Uterus (tissue), 4 donors: Measurements from ENCODE around the gene TTBK2. TPM values are rescaled to one million over a fixed set of nuclear protein-coding genes. Genes with fewer than 3 reads are reported as not detected.

Experiments
- DNase-seq, 2 donors: peaks; one replicate each; pipeline ENCODE4 v3.0.0-alpha.2; 2019 to 2020
- H3K27ac ChIP-seq, 2 donors: fragments of 200-600 bp; sonication (generic); 1 replicate in 1 of 2; 2 replicates in 1 of 2; pipeline ENCODE4 v1.5.1; 2016 to 2018
- H3K27me3 ChIP-seq, 2 donors: fragments of 200-600 bp; sonication (generic); one replicate each; pipeline ENCODE4 v1.5.1; 2018 to 2019; ENCODE audit warnings: control low read depth in 1 of 2
- H3K36me3 ChIP-seq, 2 donors: fragments of 200-600 bp; sonication (generic); one replicate each; pipeline ENCODE4 v1.5.1; 2019; ENCODE audit warnings: control low read depth in 1 of 2
- H3K4me1 ChIP-seq, 2 donors: fragments of 200-600 bp; sonication (generic); one replicate each; pipeline ENCODE4 v1.5.1; 2018 to 2019; ENCODE audit warnings: control low read depth in 1 of 2
- H3K4me3 ChIP-seq, 2 donors: fragments of 200-600 bp; sonication (generic); 1 replicate in 1 of 2; 2 replicates in 1 of 2; pipeline ENCODE4 v1.5.1; 2018 to 2019; ENCODE audit warnings: mild to moderate bottlenecking in 1 of 2
- H3K9me3 ChIP-seq, 2 donors: fragments of 200-600 bp; sonication (generic); one replicate each; pipeline ENCODE4 v1.5.1; 2019; ENCODE audit warnings: control low read depth in 1 of 2
- CTCF ChIP-seq, 4 experiments: fragments of 200-600 bp in 2 of 4; fragments of 450-650 bp in 2 of 4; sonication (generic) in 2 of 4; IDR thresholded peaks; one replicate each; pipeline ENCODE4 v1.5.1; 2016 to 2019; ENCODE audit warnings: antibody characterized with exemption in 4 of 4, mild to moderate bottlenecking in 2 of 4, moderate library complexity in 1 of 4
- POLR2A ChIP-seq, 2 donors: fragments of 450-650 bp; IDR thresholded peaks; one replicate each; pipeline ENCODE4 v1.6.1; 2016; ENCODE audit warnings: antibody characterized with exemption in 2 of 2, mild to moderate bottlenecking in 1 of 2, moderate library complexity in 1 of 2
- intact Hi-C: fragments of 100-400 bp; cut with DNase I; formaldehyde crosslinking; loops from one replicate; pipeline ENCODE4 v1.15.1; 2023; ENCODE audit warnings: low total_unique reads
- total RNA-seq, 4 donors: library from RNA; depleted of rRNA in 3 of 4; stranded (reverse); fragments of >200 nt in 3 of 4; gene quantifications; one replicate each; pipeline versions ENCODE4 v1.1.0 to v1.2.4, GENCODE V29; 2014 to 2023
- donor health status: DM: yes; HTN: yes; CAD: no.

TTBK2 gene
- total RNA-seq, 4 donors from 2014 or later: 5.9 to 32.3 (median 20.6) TPM

GRCh38 chr15:42749266-42749665, 171.3 kb downstream of the TTBK2 start:
- no peak overlapping the region for H3K27ac ChIP-seq
- H3K4me1 ChIP-seq: no peaks in the 10 kb centered on the region
- H3K4me3 ChIP-seq: no peak overlapping the region
- intact Hi-C loops: no loop called here
- H3K27me3 ChIP-seq: no peaks in the 10 kb centered on the region
- DNase-seq: no peak
- peaks cover 0 to 10% of the 10 kb centered on the region in 2 donors for H3K9me3 ChIP-seq
- TF ChIP-seq POLR2A (IDR thresholded peaks at IDR 0.05) (no peak), CTCF (IDR thresholded peaks at IDR 0.05) (no peak)
- H3K36me3 ChIP-seq: no peaks in the 10 kb centered on the region

- Histone ChIP-seq H3K4me3 (no peak overlapping the region), H3K27ac (no peak overlapping the region), H3K27me3 (no peaks in the 10 kb centered on the region), H3K36me3 (no peaks in the 10 kb centered on the region), H3K9me3 (no peaks in the 10 kb centered on the region), H3K4me1 (no peaks in the 10 kb centered on the region)
- DNase-seq: no peak
- intact Hi-C loops: no loop called here
- TF ChIP-seq POLR2A (IDR thresholded peaks at IDR 0.05): no peak
- no peak for TF ChIP-seq CTCF (IDR thresholded peaks at IDR 0.05)
Measured at GRCh38 chr15:42744195-42744594, 176.4 kb downstream of the TTBK2 start.

- Histone ChIP-seq H3K4me3 (no peak overlapping the region), H3K9me3 (no peaks in the 10 kb centered on the region), H3K27me3 (no peaks in the 10 kb centered on the region), H3K36me3 (no peaks in the 10 kb centered on the region), H3K27ac (no peak overlapping the region), H3K4me1 (peaks cover 0 to 4% of the 10 kb centered on the region in 2 donors)
- intact Hi-C loops: no loop called here
- TF ChIP-seq CTCF (IDR thresholded peaks at IDR 0.05) (no peak), POLR2A (IDR thresholded peaks at IDR 0.05) (no peak)
- no peak for DNase-seq
Measured at GRCh38 chr15:42742149-42742548, 178.4 kb downstream of the TTBK2 start.

- no peak overlapping the region for H3K27ac ChIP-seq
- no peak overlapping the region for H3K4me3 ChIP-seq
- no peak for DNase-seq
- TF ChIP-seq CTCF (IDR thresholded peaks at IDR 0.05) (no peak), POLR2A (IDR thresholded peaks at IDR 0.05) (no peak)
- no peaks in the 10 kb centered on the region for H3K27me3 ChIP-seq
- no peaks in the 10 kb centered on the region for H3K9me3 ChIP-seq
- H3K36me3 ChIP-seq: no peaks in the 10 kb centered on the region
- peaks cover 0 to 4% of the 10 kb centered on the region in 2 donors for H3K4me1 ChIP-seq
- intact Hi-C loops: no loop called here
Measured at GRCh38 chr15:42741710-42742109, 178.9 kb downstream of the TTBK2 start.

- intact Hi-C loops: loop anchor here (10.0 kb wide), 1 partner anchor 187 kb away; the partner anchor contains the start of gene TTBK2
- no peaks in the 10 kb centered on the region for H3K36me3 ChIP-seq
- no peak for TF ChIP-seq CTCF (IDR thresholded peaks at IDR 0.05)
- TF ChIP-seq POLR2A (IDR thresholded peaks at IDR 0.05): no peak
- H3K9me3 ChIP-seq: no peaks in the 10 kb centered on the region
- H3K4me1 ChIP-seq: peaks cover 0 to 4% of the 10 kb centered on the region in 2 donors
- H3K27ac ChIP-seq: peak overlapping the region; percentile 91 to 95
- no peak for DNase-seq
- peak overlapping the region; percentile 37 to 65 for H3K4me3 ChIP-seq
- no peaks in the 10 kb centered on the region for H3K27me3 ChIP-seq
Measured at GRCh38 chr15:42737529-42738328, 182.8 kb downstream of the TTBK2 start.
